Cardiac muscle cell (in vitro differentiated cells and primary cell): ENCODE measurements around the gene DAPK3. TPM values are rescaled to one million over a fixed set of nuclear protein-coding genes. Genes with fewer than 3 reads are reported as not detected.

Experiments used
- DNase-seq, 2 donors: peaks; one replicate each; pipeline versions ENCODE4 v3.0.0 to v3.0.0-alpha.2; 2010 to 2017; ENCODE audit warnings: low read depth in 1 of 2, low spot score in 1 of 2
- H3K27ac ChIP-seq: fragments of 200-600 bp; sonication (generic); 2 replicates; pipeline ENCODE4 v1.5.1; 2016
- H3K27me3 ChIP-seq: fragments of 200-600 bp; sonication (generic); 2 replicates; pipeline ENCODE4 v1.6.0; 2016; ENCODE audit warnings: control low read depth
- H3K36me3 ChIP-seq: fragments of 200-600 bp; sonication (generic); 2 replicates; pipeline ENCODE4 v1.5.1; 2016; ENCODE audit warnings: control low read depth
- H3K4me1 ChIP-seq: fragments of 200-600 bp; sonication (generic); 2 replicates; pipeline ENCODE4 v1.8.1; 2017; ENCODE audit warnings: low read depth, mild to moderate bottlenecking, mixed run types
- H3K4me3 ChIP-seq: fragments of 200-600 bp; sonication (generic); 2 replicates; pipeline ENCODE4 v1.5.1; 2016; ENCODE audit warnings: mild to moderate bottlenecking
- H3K9me3 ChIP-seq: fragments of 200-600 bp; sonication (generic); 2 replicates; pipeline ENCODE4 v1.5.1; 2017; ENCODE audit warnings: low read depth, mild to moderate bottlenecking, control low read depth
- polyA plus RNA-seq: library from polyadenylated mRNA; unstranded; fragments of >200 nt; fragmentation: Nextera tagmentation; extraction: Ambion mirVana; gene quantifications from 2 replicates; pipeline ENCODE4 v1.2.1, GENCODE V29; 2016
- total RNA-seq: library from RNA; depleted of rRNA; stranded (reverse); fragments of >200 nt; gene quantifications from 2 replicates; pipeline ENCODE4 v1.2.3, GENCODE V29; 2016
- TF ChIP-seq, protein P1 (sequence below): IDR thresholded peaks from 2 replicates; pipeline ENCODE4 v1.5.1; 2012; ENCODE audit warnings: low read depth, mild to moderate bottlenecking, low read length

The DAPK3 gene
- total and polyA plus RNA-seq, 2 experiments from 2014 or later: 72.1 to 157 TPM

GRCh38 chr19:3980353-3981251, 9.7 kb upstream of the DAPK3 start:
- peaks cover 4% of the 10 kb centered on the region for H3K4me1 ChIP-seq
- TF ChIP-seq, protein P1, sequence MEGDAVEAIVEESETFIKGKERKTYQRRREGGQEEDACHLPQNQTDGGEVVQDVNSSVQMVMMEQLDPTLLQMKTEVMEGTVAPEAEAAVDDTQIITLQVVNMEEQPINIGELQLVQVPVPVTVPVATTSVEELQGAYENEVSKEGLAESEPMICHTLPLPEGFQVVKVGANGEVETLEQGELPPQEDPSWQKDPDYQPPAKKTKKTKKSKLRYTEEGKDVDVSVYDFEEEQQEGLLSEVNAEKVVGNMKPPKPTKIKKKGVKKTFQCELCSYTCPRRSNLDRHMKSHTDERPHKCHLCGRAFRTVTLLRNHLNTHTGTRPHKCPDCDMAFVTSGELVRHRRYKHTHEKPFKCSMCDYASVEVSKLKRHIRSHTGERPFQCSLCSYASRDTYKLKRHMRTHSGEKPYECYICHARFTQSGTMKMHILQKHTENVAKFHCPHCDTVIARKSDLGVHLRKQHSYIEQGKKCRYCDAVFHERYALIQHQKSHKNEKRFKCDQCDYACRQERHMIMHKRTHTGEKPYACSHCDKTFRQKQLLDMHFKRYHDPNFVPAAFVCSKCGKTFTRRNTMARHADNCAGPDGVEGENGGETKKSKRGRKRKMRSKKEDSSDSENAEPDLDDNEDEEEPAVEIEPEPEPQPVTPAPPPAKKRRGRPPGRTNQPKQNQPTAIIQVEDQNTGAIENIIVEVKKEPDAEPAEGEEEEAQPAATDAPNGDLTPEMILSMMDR: no peak
- H3K27me3 ChIP-seq: no peaks in the 10 kb centered on the region
- DNase-seq: no peak
- no peak overlapping the region for H3K4me3 ChIP-seq
- no peak overlapping the region for H3K27ac ChIP-seq
- H3K36me3 ChIP-seq: peaks cover 83% of the 10 kb centered on the region
- no peaks in the 10 kb centered on the region for H3K9me3 ChIP-seq

GRCh38 chr19:3979674-3980352, 8.9 kb upstream of the DAPK3 start:
- H3K9me3 ChIP-seq: no peaks in the 10 kb centered on the region
- H3K4me3 ChIP-seq: no peak overlapping the region
- no peak overlapping the region for H3K27ac ChIP-seq
- peaks cover 3% of the 10 kb centered on the region for H3K4me1 ChIP-seq
- DNase-seq: no peak
- TF ChIP-seq, protein P1: no peak
- peaks cover 84% of the 10 kb centered on the region for H3K36me3 ChIP-seq
- no peaks in the 10 kb centered on the region for H3K27me3 ChIP-seq

GRCh38 chr19:3979289-3979673, 8.4 kb upstream of the DAPK3 start:
- DNase-seq: no peak
- TF ChIP-seq, protein P1: no peak
- no peak overlapping the region for H3K27ac ChIP-seq

DNA sequence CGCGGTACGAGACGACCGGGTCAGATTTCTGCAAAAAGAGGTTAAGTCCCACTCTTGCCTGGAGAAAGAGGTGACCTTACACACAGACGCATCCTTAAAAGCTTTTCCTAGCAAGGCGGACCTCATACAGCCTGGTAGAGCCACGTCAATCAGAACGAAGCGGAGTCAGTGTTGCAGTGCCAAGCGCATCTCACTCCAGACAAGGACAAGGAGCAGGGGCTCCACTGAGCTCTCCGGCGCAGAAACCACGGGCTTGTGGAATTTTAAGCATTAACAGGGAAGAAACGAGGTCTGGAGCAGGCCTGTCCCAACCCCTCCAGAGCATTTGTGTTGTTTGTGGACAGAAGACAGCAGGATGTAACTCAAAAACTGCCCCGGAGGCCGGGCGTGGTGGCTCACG, 7.2 kb upstream of the DAPK3 start:
- TF ChIP-seq, protein P1: no peak
- H3K4me3 ChIP-seq: no peak overlapping the region
- no peak for DNase-seq
- no peaks in the 10 kb centered on the region for H3K27me3 ChIP-seq
- no peaks in the 10 kb centered on the region for H3K9me3 ChIP-seq
- H3K36me3 ChIP-seq: peaks cover 74% of the 10 kb centered on the region
- H3K27ac ChIP-seq: no peak overlapping the region
- H3K4me1 ChIP-seq: no peaks in the 10 kb centered on the region

More at GRCh38 chr19:3979289-3979673, 8.4 kb upstream of the DAPK3 start:
- Histone ChIP-seq H3K36me3 (peaks cover 84% of the 10 kb centered on the region), H3K4me1 (peaks cover 3% of the 10 kb centered on the region), H3K9me3 (no peaks in the 10 kb centered on the region), H3K4me3 (no peak overlapping the region), H3K27me3 (no peaks in the 10 kb centered on the region)

DNA sequence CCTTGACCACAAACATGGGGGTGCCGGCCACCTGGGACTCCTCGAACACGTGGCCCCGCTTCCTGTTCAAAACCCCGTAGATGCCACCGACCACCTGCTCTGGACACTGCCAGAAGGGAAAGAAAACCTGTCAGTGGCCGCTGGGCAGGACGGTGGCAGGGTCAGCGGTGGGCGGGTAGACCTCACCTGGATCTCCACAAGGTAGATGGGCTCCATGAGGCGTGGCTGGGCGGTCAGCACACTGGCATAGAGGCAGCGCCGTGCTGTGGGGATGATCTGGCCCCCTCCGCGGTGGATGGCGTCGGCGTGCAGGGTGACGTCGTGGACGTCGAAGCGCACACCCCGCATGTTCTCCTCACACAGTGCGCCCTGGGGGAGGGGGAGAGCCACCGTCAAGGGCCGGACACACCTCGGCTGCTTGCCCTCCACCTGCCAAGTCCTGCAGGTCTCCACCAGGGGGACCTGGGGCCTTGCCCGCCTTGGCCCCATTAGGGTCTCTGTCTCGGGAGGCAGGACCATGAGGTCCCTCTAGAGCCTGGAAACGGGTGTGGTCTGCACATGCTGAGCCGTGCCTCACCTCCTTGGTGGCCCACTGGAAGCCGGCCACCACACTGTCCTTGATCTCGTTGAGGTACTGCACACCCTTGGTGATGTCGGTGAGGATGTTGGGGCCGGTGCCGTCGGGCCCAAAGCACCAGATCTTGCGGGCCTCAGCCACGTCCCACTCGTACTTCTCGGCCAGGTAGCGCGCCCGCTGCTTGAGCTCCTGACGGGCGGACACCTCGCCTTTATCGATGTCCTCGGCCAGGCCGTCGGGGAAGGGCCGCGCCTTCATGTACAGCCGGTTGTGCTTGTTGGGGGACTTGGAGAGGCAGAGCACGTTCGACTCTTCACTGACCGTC, 6.6 kb upstream of the DAPK3 start:
- TF ChIP-seq, protein P1: no peak
- peaks cover 70% of the 10 kb centered on the region for H3K36me3 ChIP-seq
- no peak for DNase-seq

More for the DNA sequence above, 6.6 kb upstream of the DAPK3 start:
- Histone ChIP-seq H3K27me3 (no peaks in the 10 kb centered on the region), H3K9me3 (no peaks in the 10 kb centered on the region), H3K4me3 (no peak overlapping the region), H3K4me1 (no peaks in the 10 kb centered on the region), H3K27ac (no peak overlapping the region)
